Ovary (tissue), 9 donors: ENCODE data around the gene CSF1R. TPM values are rescaled to one million over a fixed set of nuclear protein-coding genes. Genes with fewer than 3 reads are reported as not detected.

Experiments used
- DNase-seq, 5 donors: peaks; one replicate each; pipeline ENCODE4 v3.0.0-alpha.2; 2019 to 2020
- H3K27ac ChIP-seq, 2 donors: fragments of 200-600 bp; one replicate each; pipeline versions ENCODE4 v1.5.1 to v1.8.0; 2019 to 2022
- H3K27me3 ChIP-seq: fragments of 200-600 bp; one replicate; pipeline ENCODE4 v1.8.0; 2022
- H3K36me3 ChIP-seq: fragments of 200-600 bp; sonication (generic); one replicate; pipeline ENCODE4 v1.5.1; 2019
- H3K4me1 ChIP-seq: one replicate; pipeline ENCODE4 v1.8.1; 2013; ENCODE audit warnings: mild to moderate bottlenecking, moderate library complexity; ENCODE audit not compliant: insufficient read depth
- H3K4me3 ChIP-seq: fragments of 200-600 bp; sonication (generic); one replicate; pipeline ENCODE4 v1.5.1; 2017
- H3K9me3 ChIP-seq, 2 donors: fragments of 200-600 bp in 1 of 2; sonication (generic) in 1 of 2; one replicate each; pipeline versions ENCODE4 v1.5.1 to v1.8.1; 2013 to 2019; ENCODE audit warnings: mild to moderate bottlenecking in 1 of 2, moderate library complexity in 1 of 2
- EP300 ChIP-seq: sonication (generic); formaldehyde crosslinking; IDR thresholded peaks from one replicate; pipeline ENCODE4 v1.6.1; 2017; ENCODE audit warnings: antibody characterized with exemption
- POLR2A ChIP-seq: fragments of 450-650 bp; IDR thresholded peaks from one replicate; pipeline ENCODE4 v1.6.1; 2017; ENCODE audit warnings: antibody characterized with exemption, mild to moderate bottlenecking, moderate library complexity
- WGBS, 3 donors: extraction: QIAGEN DNeasy Blood & Tissue Kit in 1 of 3; methylation state at CpG; one replicate each; pipeline versions ENCODE4 v1.1.5 to v1.1.7; 2013 to 2017; 5-methylcytosine and 5-hydroxymethylcytosine counted together
- intact Hi-C, 4 donors: fragments of 100-400 bp; cut with DNase I; formaldehyde crosslinking; loops; one replicate each; pipeline versions ENCODE4 v1.11.0 to v1.15.1; 2022 to 2023
- polyA plus RNA-seq, 2 donors: library from polyadenylated mRNA; stranded (reverse); fragments of 200-250 nt in 1 of 2; fragments of 350-450 nt in 1 of 2; fragmentation: Illumina TruSeq in 1 of 2; extraction: RNeasy Lipid Tissue Mini Kit (QIAGEN cat#74804) in 1 of 2; gene quantifications; one replicate each; pipeline ENCODE4 v1.2.3, GENCODE V29; 2013 to 2014
- total RNA-seq, 7 donors: library from RNA; depleted of rRNA in 2 of 7; stranded (reverse); fragments of >200 nt in 2 of 7; fragmentation: NEBNext Ultra II Directional in 3 of 7; extraction: Animal tissue kit (Norgen Biotek cat#: 25700) in 3 of 7; gene quantifications; one replicate each; pipeline versions ENCODE4 v1.1.0 to v1.2.4, GENCODE V29; 2016 to 2023
- TF ChIP-seq, protein P1 (sequence below), 3 donors: fragments of 450-650 bp in 2 of 3; fragments of 200-600 bp in 1 of 3; IDR thresholded peaks; one replicate each; pipeline versions ENCODE4 v1.5.1 to v1.8.0; 2016 to 2022; ENCODE audit warnings: antibody characterized with exemption in 3 of 3, mild to moderate bottlenecking in 1 of 3
- donor health status: DM: no; HTN: no; CAD: no; lungs with moderate emphysema.
- donor health status: DM: no; HTN: no; CAD: no.
- donor health status: Bipolar disorder and iron deficiency.
- donor health status: DM: yes; HTN: yes; CAD: no.
- donor health status: DM: no; HTN: no; CAD: no.
- donor health status: DM: yes; HTN: yes; CAD: no.

Gene CSF1R
- total and polyA plus RNA-seq, 9 donors: 7.6 to 41.9 (median 16.4) TPM

DNA sequence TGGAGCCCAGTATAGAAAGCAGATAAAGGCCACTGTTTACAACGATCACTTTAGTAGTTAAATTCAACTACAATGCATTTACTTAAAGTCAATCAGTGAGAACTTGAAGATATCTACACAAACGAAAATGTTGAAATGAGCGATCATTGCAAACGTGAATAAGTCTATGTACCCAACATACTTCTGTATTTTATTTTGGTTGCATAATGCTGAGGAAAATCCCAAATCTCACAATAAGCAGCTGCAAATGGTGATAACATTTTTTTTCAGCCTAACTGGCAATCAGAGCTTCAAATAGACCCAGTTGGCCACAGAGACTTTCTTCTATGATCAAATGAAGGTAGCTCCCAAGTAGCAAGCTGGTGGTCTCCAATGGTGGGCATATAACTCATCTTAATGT, 37.2 kb upstream of the CSF1R start:
- DNase-seq: no peak
- H3K27ac ChIP-seq: no peak overlapping the region
- H3K27me3 ChIP-seq: no peaks in the 10 kb centered on the region
- 48 to 62% (median 50%) methylated on average over 4 of the region's 4 CpGs for WGBS, 3 donors
- no peak overlapping the region for H3K4me3 ChIP-seq
- TF ChIP-seq EP300: no peak
- TF ChIP-seq, protein P1, sequence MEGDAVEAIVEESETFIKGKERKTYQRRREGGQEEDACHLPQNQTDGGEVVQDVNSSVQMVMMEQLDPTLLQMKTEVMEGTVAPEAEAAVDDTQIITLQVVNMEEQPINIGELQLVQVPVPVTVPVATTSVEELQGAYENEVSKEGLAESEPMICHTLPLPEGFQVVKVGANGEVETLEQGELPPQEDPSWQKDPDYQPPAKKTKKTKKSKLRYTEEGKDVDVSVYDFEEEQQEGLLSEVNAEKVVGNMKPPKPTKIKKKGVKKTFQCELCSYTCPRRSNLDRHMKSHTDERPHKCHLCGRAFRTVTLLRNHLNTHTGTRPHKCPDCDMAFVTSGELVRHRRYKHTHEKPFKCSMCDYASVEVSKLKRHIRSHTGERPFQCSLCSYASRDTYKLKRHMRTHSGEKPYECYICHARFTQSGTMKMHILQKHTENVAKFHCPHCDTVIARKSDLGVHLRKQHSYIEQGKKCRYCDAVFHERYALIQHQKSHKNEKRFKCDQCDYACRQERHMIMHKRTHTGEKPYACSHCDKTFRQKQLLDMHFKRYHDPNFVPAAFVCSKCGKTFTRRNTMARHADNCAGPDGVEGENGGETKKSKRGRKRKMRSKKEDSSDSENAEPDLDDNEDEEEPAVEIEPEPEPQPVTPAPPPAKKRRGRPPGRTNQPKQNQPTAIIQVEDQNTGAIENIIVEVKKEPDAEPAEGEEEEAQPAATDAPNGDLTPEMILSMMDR (IDR thresholded peaks at IDR 0.05): no peak
- TF ChIP-seq POLR2A: no peak
- no peaks in the 10 kb centered on the region for H3K9me3 ChIP-seq
- intact Hi-C loops: no loop called here
- H3K36me3 ChIP-seq: peaks cover 3% of the 10 kb centered on the region
- no peaks in the 10 kb centered on the region for H3K4me1 ChIP-seq

DNA sequence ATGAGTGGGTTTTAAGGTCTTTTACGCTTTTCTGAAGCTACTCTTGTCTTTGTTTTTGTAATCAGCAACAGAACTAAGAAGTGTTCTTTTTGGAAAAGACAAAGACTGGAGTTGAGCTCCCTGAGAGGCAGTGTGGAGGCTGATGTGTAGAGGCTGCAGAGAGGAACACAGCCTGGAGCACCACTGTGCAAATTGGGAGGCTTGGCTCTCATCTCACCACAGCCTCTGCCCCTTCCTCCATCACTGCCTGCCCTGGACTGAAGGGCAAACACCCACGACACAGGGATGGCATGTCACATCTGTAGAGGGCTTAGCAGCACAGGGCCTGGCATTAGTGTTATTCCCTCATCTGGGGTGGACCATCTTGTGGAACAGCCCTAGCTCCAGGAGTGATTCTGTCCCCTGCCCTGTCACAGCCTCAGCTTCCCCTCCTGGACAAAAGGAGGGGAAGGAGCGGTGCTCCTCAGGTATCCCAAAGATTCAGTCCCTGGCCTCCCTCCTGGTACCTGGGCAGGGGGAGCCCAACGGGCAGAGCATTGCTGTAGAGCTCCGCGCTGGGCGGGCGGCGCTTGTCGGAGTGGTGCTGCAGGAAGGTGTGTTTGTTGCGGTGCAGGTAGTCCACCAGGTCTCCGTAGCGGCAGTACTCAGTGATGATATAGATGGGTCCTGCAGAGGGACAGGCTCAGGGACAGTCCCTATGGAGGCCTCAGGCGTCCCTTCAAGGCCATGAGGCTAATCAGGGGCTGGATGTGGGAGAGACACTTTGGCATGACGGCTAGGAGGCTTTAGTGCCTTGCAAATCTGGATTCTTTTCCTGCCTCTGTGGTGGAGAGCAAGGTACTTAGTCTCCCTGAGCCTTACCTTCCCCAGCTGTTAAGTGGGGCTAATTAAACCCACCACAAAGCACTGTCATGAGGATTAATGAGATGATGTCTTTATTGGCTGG, 36.5 kb upstream of the CSF1R start:
- 89 to 90% (median 90%) methylated on average over 15 of the region's 15 CpGs for WGBS, 3 donors
- Histone ChIP-seq H3K36me3 (peaks cover 3% of the 10 kb centered on the region), H3K9me3 (no peaks in the 10 kb centered on the region), H3K4me1 (no peaks in the 10 kb centered on the region), H3K27ac (no peak overlapping the region), H3K27me3 (no peaks in the 10 kb centered on the region), H3K4me3 (no peak overlapping the region)
- intact Hi-C loops: no loop called here
- peak in 2 of 5 donors; percentile 7 to 18 for DNase-seq
- TF ChIP-seq, protein P1 (IDR thresholded peaks at IDR 0.05): no peak
- no peak for TF ChIP-seq POLR2A
- no peak for TF ChIP-seq EP300

DNA sequence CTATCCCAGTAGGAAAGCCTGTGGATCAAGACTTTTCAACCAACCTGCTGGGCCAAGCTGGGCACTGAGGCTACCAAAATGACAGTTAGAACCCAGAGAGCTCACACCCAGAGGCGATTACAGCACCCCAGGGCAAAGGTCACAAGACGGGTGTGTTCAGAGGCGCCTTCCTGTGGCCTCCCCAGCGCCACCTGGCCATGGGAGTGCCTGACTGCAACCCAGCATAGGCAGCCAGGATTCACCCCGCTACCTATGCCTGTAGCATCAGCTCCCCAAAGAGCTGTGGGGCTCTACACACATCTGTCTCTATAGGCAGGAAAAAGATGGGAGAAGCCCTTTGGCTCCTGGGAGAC, 35.8 kb upstream of the CSF1R start:
- Histone ChIP-seq H3K9me3 (no peaks in the 10 kb centered on the region), H3K4me1 (no peaks in the 10 kb centered on the region), H3K4me3 (no peak overlapping the region), H3K27me3 (no peaks in the 10 kb centered on the region), H3K36me3 (peaks cover 3% of the 10 kb centered on the region), H3K27ac (no peak overlapping the region)
- intact Hi-C loops: no loop called here
- TF ChIP-seq EP300 (no peak), POLR2A (no peak)
- TF ChIP-seq, protein P1 (IDR thresholded peaks at IDR 0.05): no peak
- DNase-seq: peak in 3 of 5 donors; percentile 7 to 18 (median 10)
- WGBS, 3 donors: 64 to 68% (median 66%) methylated on average over 5 of the region's 5 CpGs

DNA sequence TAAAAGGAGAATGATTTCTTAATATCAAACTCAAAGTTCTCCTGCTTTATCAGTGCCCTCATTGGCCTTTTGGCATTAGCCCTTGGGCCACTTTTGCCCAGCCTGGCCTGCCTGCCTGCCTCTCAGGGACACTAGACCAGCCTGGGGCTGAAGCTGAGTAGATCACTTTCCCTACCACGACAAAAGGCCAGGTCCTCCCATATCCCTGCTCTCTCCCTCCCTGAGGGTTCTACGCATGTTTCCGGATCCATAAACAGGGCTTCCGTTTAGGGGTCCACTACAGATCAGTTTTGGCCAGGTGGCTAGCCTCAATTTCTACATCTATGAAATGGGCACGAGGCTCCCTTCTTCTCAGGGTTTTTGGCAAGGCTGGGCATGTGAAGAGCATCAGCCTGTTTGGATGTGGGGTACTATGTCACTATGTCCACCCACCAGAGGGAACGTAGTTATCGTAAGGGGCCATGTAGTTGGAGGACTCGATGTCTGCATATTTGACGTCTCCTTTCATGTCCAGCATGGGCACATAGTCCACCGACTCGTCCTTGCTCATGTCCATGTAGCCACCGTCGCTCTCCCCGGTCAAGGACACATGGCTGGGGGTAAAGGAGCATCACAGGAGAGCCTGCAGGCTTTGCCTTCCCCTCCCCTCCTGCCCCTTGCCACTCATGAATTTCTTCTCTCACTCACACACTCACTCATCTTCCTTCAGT, 35.2 kb upstream of the CSF1R start:
- 88 to 90% (median 88%) methylated on average over 14 of the region's 14 CpGs for WGBS, 3 donors
- intact Hi-C loops: no loop called here
- Histone ChIP-seq H3K27me3 (no peaks in the 10 kb centered on the region), H3K9me3 (no peaks in the 10 kb centered on the region), H3K36me3 (peaks cover 3% of the 10 kb centered on the region), H3K27ac (no peak overlapping the region), H3K4me1 (no peaks in the 10 kb centered on the region), H3K4me3 (no peak overlapping the region)
- TF ChIP-seq EP300: no peak
- no peak for TF ChIP-seq POLR2A
- TF ChIP-seq, protein P1 (IDR thresholded peaks at IDR 0.05): no peak
- peak in 2 of 5 donors; percentile 11 to 16 for DNase-seq
